HUES6 (cell line): ENCODE measurements around the gene TMEM53.
A peak's percentile ranks its signal among the peaks of the same experiment; 100 is the strongest.

Source experiments
- H3K27ac ChIP-seq: 2 replicates; pipeline ENCODE4 v1.7.0; 2013; ENCODE audit warnings: low read depth, mild to moderate bottlenecking, low read length, inconsistent platforms
- H3K27me3 ChIP-seq: 2 replicates; pipeline ENCODE4 v1.6.1; 2013; ENCODE audit warnings: low read length; ENCODE audit not compliant: control insufficient read depth, insufficient read depth
- H3K36me3 ChIP-seq: 2 replicates; pipeline ENCODE4 v1.6.1; 2013; ENCODE audit warnings: low read length; ENCODE audit not compliant: control insufficient read depth, insufficient read depth
- H3K4me1 ChIP-seq: 2 replicates; pipeline ENCODE4 v1.6.1; 2013; ENCODE audit warnings: low read length; ENCODE audit not compliant: control insufficient read depth, insufficient read depth
- H3K4me3 ChIP-seq: 2 replicates; pipeline ENCODE4 v1.5.1; 2013; ENCODE audit warnings: low read depth, low read length
- H3K9ac ChIP-seq: one replicate; pipeline ENCODE4 v1.6.1; 2013; ENCODE audit warnings: mild to moderate bottlenecking, low read length
- H3K9me3 ChIP-seq: 2 replicates; pipeline ENCODE4 v1.6.1; 2013; ENCODE audit warnings: low read depth, low read length; ENCODE audit not compliant: control insufficient read depth, insufficient read depth

TMEM53 gene

GRCh38 chr1:44682883-44683265, 8.6 kb upstream of the TMEM53 start:
- H3K9me3 ChIP-seq, result no peaks in the 10 kb centered on the region
- peaks cover 15% of the 10 kb centered on the region for H3K4me1 ChIP-seq
- no peak overlapping the region for H3K27ac ChIP-seq

GRCh38 chr1:44681905-44682882, 7.9 kb upstream of the TMEM53 start:
- H3K27ac ChIP-seq, result no peak overlapping the region
- peaks cover 18% of the 10 kb centered on the region for H3K4me1 ChIP-seq
- H3K4me3 ChIP-seq, result peak overlapping the region; percentile 5; the same call in 1 of the 2 replicates
- H3K9ac ChIP-seq, result no peak overlapping the region
- H3K27me3 ChIP-seq, result no peaks in the 10 kb centered on the region
- H3K36me3 ChIP-seq, result no peaks in the 10 kb centered on the region
- H3K9me3 ChIP-seq, result no peaks in the 10 kb centered on the region

More at GRCh38 chr1:44682883-44683265, 8.6 kb upstream of the TMEM53 start:
- H3K27me3 ChIP-seq, result no peaks in the 10 kb centered on the region
- H3K9ac ChIP-seq, result no peak overlapping the region
- H3K4me3 ChIP-seq, result no peak overlapping the region
- no peaks in the 10 kb centered on the region for H3K36me3 ChIP-seq

GRCh38 chr1:44679468-44679867, 5.2 kb upstream of the TMEM53 start:
- peaks cover 28% of the 10 kb centered on the region for H3K4me1 ChIP-seq
- no peaks in the 10 kb centered on the region for H3K36me3 ChIP-seq

GRCh38 chr1:44678626-44679025, 4.3 kb upstream of the TMEM53 start:
- peaks cover 27% of the 10 kb centered on the region for H3K4me1 ChIP-seq

More at GRCh38 chr1:44679468-44679867, 5.2 kb upstream of the TMEM53 start:
- no peaks in the 10 kb centered on the region for H3K27me3 ChIP-seq
- no peak overlapping the region for H3K9ac ChIP-seq
- no peak overlapping the region for H3K4me3 ChIP-seq
- no peaks in the 10 kb centered on the region for H3K9me3 ChIP-seq
- H3K27ac ChIP-seq, result no peak overlapping the region

GRCh38 chr1:44678120-44678519, 3.8 kb upstream of the TMEM53 start:
- Histone ChIP-seq H3K9ac (no peak overlapping the region), H3K36me3 (no peaks in the 10 kb centered on the region), H3K4me3 (no peak overlapping the region), H3K27me3 (no peaks in the 10 kb centered on the region), H3K4me1 (peaks cover 32% of the 10 kb centered on the region), H3K9me3 (no peaks in the 10 kb centered on the region), H3K27ac (no peak overlapping the region)

More at GRCh38 chr1:44678626-44679025, 4.3 kb upstream of the TMEM53 start:
- Histone ChIP-seq H3K27ac (no peak overlapping the region), H3K4me3 (no peak overlapping the region), H3K9me3 (no peaks in the 10 kb centered on the region), H3K9ac (no peak overlapping the region), H3K36me3 (no peaks in the 10 kb centered on the region), H3K27me3 (no peaks in the 10 kb centered on the region)

GRCh38 chr1:44677201-44677766, 3.0 kb upstream of the TMEM53 start:
- Histone ChIP-seq H3K9ac (no peak overlapping the region), H3K27ac (no peak overlapping the region), H3K4me1 (peaks cover 40% of the 10 kb centered on the region), H3K27me3 (no peaks in the 10 kb centered on the region), H3K36me3 (no peaks in the 10 kb centered on the region), H3K4me3 (no peak overlapping the region), H3K9me3 (no peaks in the 10 kb centered on the region)

- Histone ChIP-seq H3K4me1 (peaks cover 38% of the 10 kb centered on the region), H3K9me3 (no peaks in the 10 kb centered on the region), H3K4me3 (no peak overlapping the region), H3K36me3 (no peaks in the 10 kb centered on the region), H3K27me3 (no peaks in the 10 kb centered on the region), H3K27ac (no peak overlapping the region), H3K9ac (no peak overlapping the region)
Observed at GRCh38 chr1:44676484-44677200, 2.4 kb upstream of the TMEM53 start.

- Histone ChIP-seq H3K9ac (no peak overlapping the region), H3K27ac (no peak overlapping the region), H3K4me1 (peaks cover 35% of the 10 kb centered on the region)
Observed at GRCh38 chr1:44675186-44675585, 905 bp upstream of the TMEM53 start.

GRCh38 chr1:44673675-44674112, 587 bp downstream of the TMEM53 start:
- peak overlapping the region; percentile 85 for H3K4me3 ChIP-seq
- H3K9ac ChIP-seq, result peak overlapping the region; percentile 62
- H3K27me3 ChIP-seq, result no peaks in the 10 kb centered on the region
- no peak overlapping the region; the same call in 1 of the 2 replicates for H3K27ac ChIP-seq
- H3K4me1 ChIP-seq, result peaks cover 35% of the 10 kb centered on the region
- no peaks in the 10 kb centered on the region for H3K9me3 ChIP-seq
- H3K36me3 ChIP-seq, result no peaks in the 10 kb centered on the region

More at GRCh38 chr1:44675186-44675585, 905 bp upstream of the TMEM53 start:
- Histone ChIP-seq H3K36me3 (no peaks in the 10 kb centered on the region), H3K9me3 (no peaks in the 10 kb centered on the region), H3K4me3 (peak overlapping the region; percentile 85), H3K27me3 (no peaks in the 10 kb centered on the region)

- Histone ChIP-seq H3K4me3 (peak overlapping the region; percentile 85), H3K36me3 (no peaks in the 10 kb centered on the region), H3K4me1 (peaks cover 35% of the 10 kb centered on the region), H3K27me3 (no peaks in the 10 kb centered on the region), H3K27ac (no peak overlapping the region), H3K9me3 (no peaks in the 10 kb centered on the region), H3K9ac (peak overlapping the region; percentile 62)
Observed at GRCh38 chr1:44672961-44673674, 1.2 kb downstream of the TMEM53 start.
